Lower lobe of right lung (tissue), 2 donors: ENCODE data around the gene ARMH4. TPM values are rescaled to one million over a fixed set of nuclear protein-coding genes. Genes with fewer than 3 reads are reported as not detected.

ENCODE experiments used
- ATAC-seq, 2 donors: fragments of 200-7000 bp; cut with Tn5 transposase; one replicate each; pipeline ENCODE4 v1.9.1; 2020 to 2022; ENCODE audit warnings: mild to moderate bottlenecking in 2 of 2, moderate library complexity in 2 of 2
- DNase-seq: peaks from one replicate; pipeline ENCODE4 v3.0.0-alpha.2; 2020
- H3K27ac ChIP-seq: fragments of 200-600 bp; one replicate; pipeline ENCODE4 v1.8.0; 2022
- H3K27me3 ChIP-seq: fragments of 200-600 bp; one replicate; pipeline ENCODE4 v1.8.0; 2022; ENCODE audit warnings: low read depth
- H3K36me3 ChIP-seq: fragments of 200-600 bp; one replicate; pipeline ENCODE4 v1.8.0; 2022; ENCODE audit warnings: mild to moderate bottlenecking
- H3K4me1 ChIP-seq: fragments of 200-600 bp; one replicate; pipeline ENCODE4 v1.8.0; 2022
- H3K4me3 ChIP-seq: fragments of 200-600 bp; one replicate; pipeline ENCODE4 v1.8.0; 2022; ENCODE audit warnings: mild to moderate bottlenecking
- H3K9me3 ChIP-seq: fragments of 200-600 bp; one replicate; pipeline ENCODE4 v1.8.0; 2022
- intact Hi-C: fragments of 100-400 bp; cut with DNase I; formaldehyde crosslinking; loops from one replicate; pipeline ENCODE4 v1.11.0; 2022
- total RNA-seq: library from RNA; stranded (reverse); fragmentation: NEBNext Ultra II Directional; extraction: Animal tissue kit (Norgen Biotek cat#: 25700); gene quantifications from one replicate; pipeline ENCODE4 v1.2.1, GENCODE V29; 2021
- TF ChIP-seq, protein P1 (sequence below): fragments of 200-600 bp; IDR thresholded peaks from one replicate; pipeline ENCODE4 v1.8.0; 2022; ENCODE audit warnings: antibody characterized with exemption, mild to moderate bottlenecking
- donor health status: DM: no; HTN: yes; CAD: no; lungs with severe emphysema.

The ARMH4 gene
- total RNA-seq, 1 donor from 2014 or later: 2.1 TPM

DNA sequence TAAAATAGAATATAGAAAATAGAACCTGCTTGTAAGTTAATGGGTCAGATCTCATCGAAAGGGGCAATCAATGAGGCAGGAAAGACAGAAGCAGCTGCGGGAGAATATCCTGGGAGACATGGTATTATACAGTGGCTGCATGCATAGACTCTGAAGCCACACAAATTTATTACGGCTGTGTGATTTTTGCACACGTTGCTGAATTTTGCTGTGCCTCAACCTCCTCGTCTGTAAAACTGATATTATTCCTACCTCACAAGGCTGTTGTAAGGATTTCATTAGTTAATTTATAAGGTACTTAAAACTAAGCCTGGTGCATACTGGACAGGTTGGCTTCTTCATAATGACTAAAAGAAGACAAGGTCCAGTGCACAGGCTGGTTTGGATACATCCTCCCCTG lies 52.3 kb downstream of the ARMH4 start:
- Histone ChIP-seq H3K27ac (no peak overlapping the region), H3K9me3 (no peaks in the 10 kb centered on the region), H3K4me1 (no peaks in the 10 kb centered on the region), H3K4me3 (no peak overlapping the region), H3K36me3 (no peaks in the 10 kb centered on the region), H3K27me3 (no peaks in the 10 kb centered on the region)
- TF ChIP-seq, protein P1, sequence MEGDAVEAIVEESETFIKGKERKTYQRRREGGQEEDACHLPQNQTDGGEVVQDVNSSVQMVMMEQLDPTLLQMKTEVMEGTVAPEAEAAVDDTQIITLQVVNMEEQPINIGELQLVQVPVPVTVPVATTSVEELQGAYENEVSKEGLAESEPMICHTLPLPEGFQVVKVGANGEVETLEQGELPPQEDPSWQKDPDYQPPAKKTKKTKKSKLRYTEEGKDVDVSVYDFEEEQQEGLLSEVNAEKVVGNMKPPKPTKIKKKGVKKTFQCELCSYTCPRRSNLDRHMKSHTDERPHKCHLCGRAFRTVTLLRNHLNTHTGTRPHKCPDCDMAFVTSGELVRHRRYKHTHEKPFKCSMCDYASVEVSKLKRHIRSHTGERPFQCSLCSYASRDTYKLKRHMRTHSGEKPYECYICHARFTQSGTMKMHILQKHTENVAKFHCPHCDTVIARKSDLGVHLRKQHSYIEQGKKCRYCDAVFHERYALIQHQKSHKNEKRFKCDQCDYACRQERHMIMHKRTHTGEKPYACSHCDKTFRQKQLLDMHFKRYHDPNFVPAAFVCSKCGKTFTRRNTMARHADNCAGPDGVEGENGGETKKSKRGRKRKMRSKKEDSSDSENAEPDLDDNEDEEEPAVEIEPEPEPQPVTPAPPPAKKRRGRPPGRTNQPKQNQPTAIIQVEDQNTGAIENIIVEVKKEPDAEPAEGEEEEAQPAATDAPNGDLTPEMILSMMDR: no peak
- ATAC-seq: no peak
- no peak for DNase-seq
- intact Hi-C loops: no loop called here

DNA sequence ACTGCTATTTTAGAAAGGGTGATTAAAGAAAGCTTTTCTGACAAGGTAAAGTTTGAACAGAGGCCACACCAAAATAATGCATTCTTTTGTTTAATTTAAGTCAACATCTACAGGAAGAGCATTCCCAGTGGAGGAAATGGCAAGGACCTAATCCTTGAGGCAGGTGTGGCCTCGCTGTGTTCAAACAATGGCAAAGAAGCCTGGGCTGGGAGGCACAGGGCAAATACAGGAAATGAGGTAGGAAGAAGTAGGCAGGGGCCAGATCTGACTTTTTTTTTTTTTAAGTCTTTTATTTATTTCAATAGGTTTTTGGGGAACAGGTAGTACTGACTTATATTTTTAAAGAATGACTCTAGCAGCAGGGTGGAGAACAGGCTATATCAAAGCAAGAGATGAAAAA lies 53.5 kb downstream of the ARMH4 start:
- no peak for ATAC-seq
- intact Hi-C loops: no loop called here
- TF ChIP-seq, protein P1: no peak

DNA sequence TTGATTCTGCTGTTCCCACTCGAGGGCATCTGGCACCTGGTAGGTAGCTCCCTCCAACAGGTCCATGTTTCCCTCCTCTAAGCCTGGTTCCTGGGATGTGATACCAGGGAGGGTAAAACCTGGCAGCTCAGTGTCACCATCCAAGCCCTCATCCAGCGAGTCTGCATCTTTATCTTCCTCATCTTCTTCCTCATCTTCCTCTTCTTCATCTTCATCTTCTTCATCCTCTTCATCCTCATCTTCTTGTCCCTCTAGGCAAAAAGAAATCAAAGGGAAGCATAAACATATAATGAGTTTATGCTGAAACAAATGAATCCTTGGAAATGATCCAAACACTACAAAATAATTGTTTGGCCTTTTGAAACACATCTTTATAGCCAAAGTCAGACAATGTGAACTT lies 55.3 kb downstream of the ARMH4 start:
- DNase-seq (no peak), ATAC-seq (no peak)
- TF ChIP-seq, protein P1: no peak
- no peaks in the 10 kb centered on the region for H3K4me1 ChIP-seq
- H3K9me3 ChIP-seq: no peaks in the 10 kb centered on the region
- no peak overlapping the region for H3K4me3 ChIP-seq
- H3K27me3 ChIP-seq: no peaks in the 10 kb centered on the region
- H3K27ac ChIP-seq: no peak overlapping the region
- intact Hi-C loops: no loop called here
- no peaks in the 10 kb centered on the region for H3K36me3 ChIP-seq

More for the DNA sequence above, 53.5 kb downstream of the ARMH4 start:
- H3K4me3 ChIP-seq: no peak overlapping the region
- no peaks in the 10 kb centered on the region for H3K36me3 ChIP-seq
- H3K9me3 ChIP-seq: no peaks in the 10 kb centered on the region
- no peaks in the 10 kb centered on the region for H3K4me1 ChIP-seq
- H3K27ac ChIP-seq: no peak overlapping the region
- H3K27me3 ChIP-seq: no peaks in the 10 kb centered on the region
- DNase-seq: no peak

DNA sequence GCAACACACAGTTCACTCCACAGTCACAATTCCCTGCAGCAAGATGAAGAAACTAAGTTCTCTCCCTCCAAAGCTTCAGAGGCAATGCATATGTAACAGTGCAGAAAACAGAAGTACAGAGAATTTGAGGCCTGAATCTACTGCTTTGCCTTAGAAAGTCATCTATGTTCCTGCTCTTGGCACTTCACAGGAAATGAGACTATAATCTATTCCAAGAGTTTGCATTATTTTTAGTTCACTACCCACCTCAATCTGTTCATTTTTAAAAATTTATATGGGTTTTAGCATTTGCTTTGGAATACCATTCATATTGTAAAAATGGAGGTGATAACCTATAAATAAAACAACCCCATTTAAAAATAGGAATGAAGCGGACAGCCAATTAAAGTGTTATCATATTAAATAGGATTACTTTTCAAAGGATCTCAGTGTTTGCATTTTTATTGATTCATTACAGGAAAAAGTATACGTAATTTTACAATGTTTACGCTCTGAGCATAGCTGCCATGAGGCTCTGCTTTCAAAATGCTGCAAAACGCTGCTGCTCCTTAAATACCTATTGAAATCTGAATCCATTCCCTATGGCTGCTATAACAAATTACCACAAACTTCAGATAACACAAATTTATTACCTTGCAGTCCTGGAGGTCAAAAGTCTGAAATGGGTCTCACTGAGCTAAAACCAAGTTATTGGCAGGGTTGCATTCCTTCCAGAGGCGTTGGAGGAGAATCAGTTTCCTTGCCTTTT lies 60.0 kb downstream of the ARMH4 start:
- no peak for ATAC-seq
- TF ChIP-seq, protein P1: no peak
- Histone ChIP-seq H3K36me3 (no peaks in the 10 kb centered on the region), H3K27me3 (no peaks in the 10 kb centered on the region), H3K9me3 (no peaks in the 10 kb centered on the region), H3K4me1 (no peaks in the 10 kb centered on the region), H3K4me3 (no peak overlapping the region), H3K27ac (no peak overlapping the region)
- intact Hi-C loops: no loop called here
- no peak for DNase-seq

DNA sequence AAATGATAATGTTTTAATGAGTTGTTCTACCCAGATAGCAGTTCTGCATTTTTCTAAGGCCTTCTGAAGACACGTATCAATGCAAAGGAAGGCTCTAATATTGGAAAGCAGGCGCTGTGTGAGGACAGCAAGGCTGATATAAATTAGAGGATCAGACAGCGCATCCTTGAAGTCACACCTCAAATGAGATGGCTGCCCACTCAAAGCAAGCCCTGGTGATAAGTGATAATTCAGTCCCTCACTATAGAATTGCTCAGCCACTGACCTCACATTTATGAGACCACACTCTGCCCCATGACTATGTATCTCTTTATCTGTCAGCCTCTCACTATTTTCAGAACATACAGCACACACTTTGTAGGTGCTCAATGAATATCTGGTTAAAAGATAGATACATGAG lies 62.4 kb downstream of the ARMH4 start:
- H3K4me1 ChIP-seq: no peaks in the 10 kb centered on the region
- no peaks in the 10 kb centered on the region for H3K27me3 ChIP-seq
- H3K27ac ChIP-seq: no peak overlapping the region
- TF ChIP-seq, protein P1: no peak
- DNase-seq: no peak
- ATAC-seq: no peak
- H3K36me3 ChIP-seq: no peaks in the 10 kb centered on the region
- no peak overlapping the region for H3K4me3 ChIP-seq
- no peaks in the 10 kb centered on the region for H3K9me3 ChIP-seq
- intact Hi-C loops: no loop called here
